Measurements from ENCODE around the gene ANXA6.

DNA sequence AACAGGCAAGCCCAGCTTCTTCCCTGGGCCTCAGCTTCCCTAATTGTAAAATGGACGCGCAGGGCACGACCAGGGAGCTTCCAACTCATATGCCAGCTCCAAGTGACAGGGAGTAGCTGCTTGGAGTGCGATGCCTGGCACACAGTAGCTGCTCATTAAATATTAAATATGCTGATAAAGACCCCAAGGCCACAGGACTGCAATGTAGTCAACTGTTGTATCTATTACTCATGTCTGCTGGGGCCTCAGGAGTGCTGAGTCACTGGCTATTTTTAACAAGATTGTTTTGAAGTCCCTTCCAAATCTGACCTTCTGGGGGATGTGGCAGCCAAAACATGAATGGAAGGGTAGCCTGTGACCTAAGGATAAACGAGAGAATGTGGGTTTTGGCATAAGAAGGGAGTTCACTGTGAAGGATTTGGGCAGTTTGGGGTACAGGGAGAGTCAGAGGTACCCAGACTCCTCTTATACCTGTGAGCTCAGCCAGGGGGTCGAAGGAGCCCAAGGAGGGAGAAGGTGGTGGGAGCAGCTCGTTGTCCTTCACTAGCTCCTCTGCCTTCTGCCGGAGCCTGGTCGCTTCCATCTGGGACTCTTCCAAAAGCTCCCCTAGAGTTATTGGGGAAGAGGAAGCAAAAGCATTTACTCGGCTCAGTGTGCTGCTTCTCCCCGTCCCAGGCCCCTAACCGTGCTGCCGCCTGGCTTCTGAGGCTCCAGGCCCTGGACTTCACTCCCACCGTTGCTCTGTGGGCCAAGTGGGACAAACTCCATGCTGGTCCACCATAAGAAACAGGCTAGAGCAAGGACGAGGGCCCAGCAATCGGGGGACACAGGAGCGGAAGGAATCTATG is 94.2 kb downstream of the ANXA6 start:
- TF ChIP-seq CTCF (IDR thresholded peaks at IDR 0.05) (no peak), POLR2A (IDR thresholded peaks at IDR 0.05) (no peak), EP300 (IDR thresholded peaks at IDR 0.05) (peak in 1 of 4 donors; percentile 20), POLR2AphosphoS5 (IDR thresholded peaks at IDR 0.05) (peak in 2 of 4 donors; percentile 17 to 47)
